K562 (cell line): ENCODE measurements around the gene OAT. TPM values are rescaled to one million over a fixed set of nuclear protein-coding genes. Genes with fewer than 3 reads are reported as not detected.

Experiments used
- ADNP ChIP-seq: fragments of 200-800 bp; sonication (Bioruptor generic); IDR thresholded peaks from 2 replicates; pipeline ENCODE4 v1.6.1; 2016; ENCODE audit warnings: missing genetic modification characterization, missing compliant biosample characterization
- ARID2 ChIP-seq: fragments of 450-650 bp; IDR thresholded peaks from 2 replicates; pipeline ENCODE4 v1.6.1; 2017; ENCODE audit warnings: antibody characterized with exemption, mild to moderate bottlenecking
- ARID3B ChIP-seq: fragments of 250-450 bp; sonication (Bioruptor Pico); IDR thresholded peaks from 2 replicates; pipeline ENCODE4 v1.4.0; 2020; ENCODE audit warnings: borderline replicate concordance
- BACH1 ChIP-seq: fragments of 200-800 bp; sonication (Bioruptor generic); IDR thresholded peaks from 2 replicates; pipeline ENCODE4 v1.6.1; 2016; ENCODE audit warnings: missing genetic modification characterization, missing compliant biosample characterization
- BHLHE40 ChIP-seq: IDR thresholded peaks from 2 replicates; pipeline ENCODE4 v1.6.1; 2011; ENCODE audit warnings: low read length, improper control_type of control experiment
- CHD1 ChIP-seq: fragments of 200-600 bp; sonication (generic); IDR thresholded peaks from one replicate; pipeline ENCODE4 v1.6.1; 2012; ENCODE audit warnings: mild to moderate bottlenecking, moderate library complexity, low read length, inconsistent platforms
- CUX1 ChIP-seq: fragments of 200-800 bp; sonication (Bioruptor generic); IDR thresholded peaks from 2 replicates; pipeline ENCODE4 v1.6.1; 2016; ENCODE audit warnings: missing genetic modification characterization, missing compliant biosample characterization
- E2F3 ChIP-seq: fragments of 250-450 bp; sonication (Bioruptor Pico); IDR thresholded peaks from 2 replicates; pipeline ENCODE4 v1.4.0; 2020; ENCODE audit warnings: mild to moderate bottlenecking
- JUND ChIP-seq, 2 experiments: IDR thresholded peaks; 2 replicates in 1 of 2; 3 replicates in 1 of 2; pipeline ENCODE4 v1.6.1; 2011; ENCODE audit warnings: borderline replicate concordance in 2 of 2, low read depth in 2 of 2, low read length in 2 of 2, improper control_type of control experiment in 1 of 2, missing biosample characterization in 1 of 2, missing genetic modification characterization in 1 of 2, missing genetic modification reagents in 1 of 2
- KAT7 ChIP-seq: sonication (generic); formaldehyde crosslinking; IDR thresholded peaks from 2 replicates; pipeline ENCODE4 v1.8.0; 2022; ENCODE audit warnings: missing genetic modification reagents, mild to moderate bottlenecking, borderline replicate concordance
- MAZ ChIP-seq, 2 experiments: fragments of 450-650 bp in 1 of 2; sonication (generic) in 1 of 2; formaldehyde crosslinking; IDR thresholded peaks in 1 of 2; conservative IDR thresholded peaks in 1 of 2; 2 replicates each; pipeline versions ENCODE4 v1.4.0 to v1.5.0; 2020; ENCODE audit warnings: mild to moderate bottlenecking in 1 of 2, missing genetic modification reagents in 1 of 2
- XRCC4 ChIP-seq: IDR thresholded peaks from one replicate; pipeline ENCODE4 v1.6.1; 2011; ENCODE audit not compliant: insufficient read depth, insufficient read length; ENCODE audit errors: extremely low read depth
- ZNF24 ChIP-seq: fragments of 450-650 bp; IDR thresholded peaks from 2 replicates; pipeline ENCODE4 v1.6.1; 2016
- ZNF696 ChIP-seq: fragments of 250-450 bp; sonication (Bioruptor Pico); conservative IDR thresholded peaks from 2 replicates; pipeline ENCODE4 v1.4.0; 2020; ENCODE audit warnings: mild to moderate bottlenecking, moderate library complexity
- polyA plus RNA-seq, 8 experiments: library from polyadenylated mRNA; depleted of rRNA in 4 of 8; stranded (reverse) in 5 of 8; unstranded in 3 of 8; fragments of >200 nt; fragmentation: Nextera tagmentation in 2 of 8; fragmentation: Illumina TruSeq in 1 of 8; extraction: Ambion mirVana in 2 of 8; extraction: Trizol in 1 of 8; gene quantifications; 2 replicates each; pipeline versions ENCODE4 v1.2.1 to v1.2.3, GENCODE V29; 2011 to 2014; ENCODE audit warnings: inconsistent platforms in 1 of 8, missing spikeins in 1 of 8
- total RNA-seq, 7 experiments: library from RNA; depleted of rRNA in 6 of 7; stranded (reverse); fragments of >200 nt in 6 of 7; fragmentation: Illumina TruSeq in 2 of 7; extraction: Trizol in 2 of 7; gene quantifications; 2 replicates each; pipeline versions ENCODE4 v1.2.1 to v1.2.3, GENCODE V29; 2011 to 2021; ENCODE audit warnings: low replicate concordance in 1 of 7
- TF ChIP-seq, protein P1 (sequence below), 2 experiments: fragments of 450-650 bp; IDR thresholded peaks; 2 replicates each; pipeline ENCODE4 v1.6.1; 2018; ENCODE audit warnings: mild to moderate bottlenecking in 2 of 2, low read depth in 1 of 2; ENCODE audit not compliant: partially characterized antibody in 2 of 2
- TF ChIP-seq, protein P2 (sequence below): sonication (generic); IDR thresholded peaks from 2 replicates; pipeline ENCODE4 v1.6.1; 2016

OAT gene
- total and polyA plus RNA-seq, 9 of the 15 experiments (the other 6 are each of a cell fraction or from before 2014, with no cell fraction given): 100 to 312 (median 163) TPM

DNA sequence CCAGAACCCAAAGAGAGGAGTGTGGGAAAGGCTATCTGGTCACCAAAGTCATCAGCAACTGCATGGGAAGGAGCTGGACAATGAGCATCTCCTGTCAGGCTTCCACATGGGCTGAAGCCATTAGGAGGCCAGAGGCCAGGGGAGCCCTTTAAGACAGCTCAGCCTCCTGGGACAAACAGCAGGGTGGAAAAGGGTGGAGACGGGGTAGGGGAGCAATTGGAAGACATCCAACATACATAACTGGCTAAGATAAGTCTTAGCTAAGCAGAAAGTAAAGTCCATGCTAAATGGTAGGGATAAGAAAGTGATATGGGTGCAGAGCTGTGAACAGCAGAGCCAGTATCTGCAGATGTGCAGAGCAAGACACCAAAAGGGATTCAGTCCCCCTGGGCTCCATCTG is 1.5 kb upstream of the OAT start (continued):
- TF ChIP-seq CUX1 (CRISPR knock-in tag): no peak
- 0 out of 2 replicates have a peak, but pooled peaks have one; percentile 7 for TF ChIP-seq JUND (IDR thresholded peaks at IDR 0.05; ENCODE audit: borderline replicate concordance, low read depth, low read length)
- TF ChIP-seq JUND (tag; IDR thresholded peaks at IDR 0.05; ENCODE audit: borderline replicate concordance, low read depth, low read length): peak; percentile 13; the same call in 1 of the 3 replicates
- no peak for TF ChIP-seq CHD1
- TF ChIP-seq, protein P1, sequence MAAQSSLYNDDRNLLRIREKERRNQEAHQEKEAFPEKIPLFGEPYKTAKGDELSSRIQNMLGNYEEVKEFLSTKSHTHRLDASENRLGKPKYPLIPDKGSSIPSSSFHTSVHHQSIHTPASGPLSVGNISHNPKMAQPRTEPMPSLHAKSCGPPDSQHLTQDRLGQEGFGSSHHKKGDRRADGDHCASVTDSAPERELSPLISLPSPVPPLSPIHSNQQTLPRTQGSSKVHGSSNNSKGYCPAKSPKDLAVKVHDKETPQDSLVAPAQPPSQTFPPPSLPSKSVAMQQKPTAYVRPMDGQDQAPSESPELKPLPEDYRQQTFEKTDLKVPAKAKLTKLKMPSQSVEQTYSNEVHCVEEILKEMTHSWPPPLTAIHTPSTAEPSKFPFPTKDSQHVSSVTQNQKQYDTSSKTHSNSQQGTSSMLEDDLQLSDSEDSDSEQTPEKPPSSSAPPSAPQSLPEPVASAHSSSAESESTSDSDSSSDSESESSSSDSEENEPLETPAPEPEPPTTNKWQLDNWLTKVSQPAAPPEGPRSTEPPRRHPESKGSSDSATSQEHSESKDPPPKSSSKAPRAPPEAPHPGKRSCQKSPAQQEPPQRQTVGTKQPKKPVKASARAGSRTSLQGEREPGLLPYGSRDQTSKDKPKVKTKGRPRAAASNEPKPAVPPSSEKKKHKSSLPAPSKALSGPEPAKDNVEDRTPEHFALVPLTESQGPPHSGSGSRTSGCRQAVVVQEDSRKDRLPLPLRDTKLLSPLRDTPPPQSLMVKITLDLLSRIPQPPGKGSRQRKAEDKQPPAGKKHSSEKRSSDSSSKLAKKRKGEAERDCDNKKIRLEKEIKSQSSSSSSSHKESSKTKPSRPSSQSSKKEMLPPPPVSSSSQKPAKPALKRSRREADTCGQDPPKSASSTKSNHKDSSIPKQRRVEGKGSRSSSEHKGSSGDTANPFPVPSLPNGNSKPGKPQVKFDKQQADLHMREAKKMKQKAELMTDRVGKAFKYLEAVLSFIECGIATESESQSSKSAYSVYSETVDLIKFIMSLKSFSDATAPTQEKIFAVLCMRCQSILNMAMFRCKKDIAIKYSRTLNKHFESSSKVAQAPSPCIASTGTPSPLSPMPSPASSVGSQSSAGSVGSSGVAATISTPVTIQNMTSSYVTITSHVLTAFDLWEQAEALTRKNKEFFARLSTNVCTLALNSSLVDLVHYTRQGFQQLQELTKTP (IDR thresholded peaks at IDR 0.05; ENCODE audit: low read depth in 1 of 2, partially characterized antibody in 2 of 2): no peak
- TF ChIP-seq BHLHE40: no peak
- TF ChIP-seq, protein P2, sequence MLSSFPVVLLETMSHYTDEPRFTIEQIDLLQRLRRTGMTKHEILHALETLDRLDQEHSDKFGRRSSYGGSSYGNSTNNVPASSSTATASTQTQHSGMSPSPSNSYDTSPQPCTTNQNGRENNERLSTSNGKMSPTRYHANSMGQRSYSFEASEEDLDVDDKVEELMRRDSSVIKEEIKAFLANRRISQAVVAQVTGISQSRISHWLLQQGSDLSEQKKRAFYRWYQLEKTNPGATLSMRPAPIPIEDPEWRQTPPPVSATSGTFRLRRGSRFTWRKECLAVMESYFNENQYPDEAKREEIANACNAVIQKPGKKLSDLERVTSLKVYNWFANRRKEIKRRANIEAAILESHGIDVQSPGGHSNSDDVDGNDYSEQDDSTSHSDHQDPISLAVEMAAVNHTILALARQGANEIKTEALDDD: peak; percentile 68; the same call in 1 of the 2 replicates
- TF ChIP-seq ADNP (tag): no peak
- TF ChIP-seq BACH1 (tag): no peak
- no peak for TF ChIP-seq E2F3 (CRISPR knock-in tag)
- TF ChIP-seq ARID3B (CRISPR knock-in tag): no peak
- TF ChIP-seq XRCC4: no peak
- TF ChIP-seq ZNF696 (CRISPR knock-in tag): no peak
- TF ChIP-seq MAZ (CRISPR knock-in tag; conservative IDR thresholded peaks at IDR 0.05 in 1 of 2, IDR thresholded peaks at IDR 0.05 in 1 of 2): no peak
- TF ChIP-seq KAT7 (CRISPR knock-in tag): no peak
- no peak for TF ChIP-seq ZNF24
- no peak for TF ChIP-seq ARID2
